Neural cell (in vitro differentiated cells): ENCODE data around the gene MN1.

Source experiments
- CTCF ChIP-seq: fragments of 450-650 bp; IDR thresholded peaks from 2 replicates; pipeline ENCODE4 v1.5.1; 2014; ENCODE audit warnings: antibody characterized with exemption, mild to moderate bottlenecking, moderate library complexity; ENCODE audit not compliant: poor library complexity, severe bottlenecking
- EP300 ChIP-seq: fragments of 450-650 bp; conservative IDR thresholded peaks from 2 replicates; pipeline ENCODE4 v1.6.1; 2014; ENCODE audit warnings: antibody characterized with exemption, mild to moderate bottlenecking, moderate library complexity; ENCODE audit not compliant: poor library complexity, severe bottlenecking
- EZH2 ChIP-seq: fragments of 200-600, 300-800 bp; shearing (Covaris generic), sonication (generic); IDR thresholded peaks from 2 replicates; pipeline ENCODE4 v1.6.1; 2014; ENCODE audit warnings: antibody characterized with exemption, low read length, borderline replicate concordance, mild to moderate bottlenecking; ENCODE audit not compliant: insufficient read depth, poor library complexity, severe bottlenecking
- MXI1 ChIP-seq: fragments of 450-650 bp; conservative IDR thresholded peaks from 2 replicates; pipeline ENCODE4 v1.6.1; 2014; ENCODE audit warnings: antibody characterized with exemption, mild to moderate bottlenecking; ENCODE audit not compliant: poor library complexity, severe bottlenecking
- POLR2AphosphoS5 ChIP-seq: IDR thresholded peaks from 2 replicates; pipeline ENCODE4 v1.6.1; 2012
- RAD21 ChIP-seq: fragments of 450-650 bp; conservative IDR thresholded peaks from 2 replicates; pipeline ENCODE4 v1.6.1; 2014; ENCODE audit warnings: antibody characterized with exemption, mild to moderate bottlenecking, moderate library complexity
- TAF1 ChIP-seq: IDR thresholded peaks from 2 replicates; pipeline ENCODE4 v1.6.1; 2012; ENCODE audit warnings: low read depth
- TF ChIP-seq, protein P1 (sequence below): IDR thresholded peaks from 2 replicates; pipeline ENCODE4 v1.6.1; 2012; ENCODE audit warnings: borderline replicate concordance

DNA sequence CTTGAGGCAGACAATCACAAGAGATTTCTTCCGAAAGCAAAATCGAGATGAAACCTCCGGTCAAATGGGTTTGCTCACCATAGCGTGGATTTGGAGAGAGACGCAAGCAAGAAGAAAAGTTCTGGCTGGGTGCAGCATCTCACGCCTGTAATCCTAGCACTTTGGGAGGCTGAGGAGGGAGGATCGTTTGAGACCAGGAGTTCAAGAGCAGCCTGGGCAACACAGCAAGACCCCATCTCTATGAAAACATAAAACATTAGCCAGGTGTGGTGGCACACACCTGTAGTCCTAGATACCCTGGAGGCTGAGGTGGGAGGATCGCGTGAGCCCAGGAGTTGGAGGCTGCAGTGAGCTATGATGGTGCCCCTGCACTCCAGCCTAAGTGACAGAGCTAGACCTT is 24.4 kb downstream of the MN1 start:
- TF ChIP-seq CTCF (no peak), MXI1 (no peak), POLR2AphosphoS5 (no peak), TAF1 (no peak), EZH2 (no peak), RAD21 (no peak), EP300 (no peak)
- TF ChIP-seq, protein P1, sequence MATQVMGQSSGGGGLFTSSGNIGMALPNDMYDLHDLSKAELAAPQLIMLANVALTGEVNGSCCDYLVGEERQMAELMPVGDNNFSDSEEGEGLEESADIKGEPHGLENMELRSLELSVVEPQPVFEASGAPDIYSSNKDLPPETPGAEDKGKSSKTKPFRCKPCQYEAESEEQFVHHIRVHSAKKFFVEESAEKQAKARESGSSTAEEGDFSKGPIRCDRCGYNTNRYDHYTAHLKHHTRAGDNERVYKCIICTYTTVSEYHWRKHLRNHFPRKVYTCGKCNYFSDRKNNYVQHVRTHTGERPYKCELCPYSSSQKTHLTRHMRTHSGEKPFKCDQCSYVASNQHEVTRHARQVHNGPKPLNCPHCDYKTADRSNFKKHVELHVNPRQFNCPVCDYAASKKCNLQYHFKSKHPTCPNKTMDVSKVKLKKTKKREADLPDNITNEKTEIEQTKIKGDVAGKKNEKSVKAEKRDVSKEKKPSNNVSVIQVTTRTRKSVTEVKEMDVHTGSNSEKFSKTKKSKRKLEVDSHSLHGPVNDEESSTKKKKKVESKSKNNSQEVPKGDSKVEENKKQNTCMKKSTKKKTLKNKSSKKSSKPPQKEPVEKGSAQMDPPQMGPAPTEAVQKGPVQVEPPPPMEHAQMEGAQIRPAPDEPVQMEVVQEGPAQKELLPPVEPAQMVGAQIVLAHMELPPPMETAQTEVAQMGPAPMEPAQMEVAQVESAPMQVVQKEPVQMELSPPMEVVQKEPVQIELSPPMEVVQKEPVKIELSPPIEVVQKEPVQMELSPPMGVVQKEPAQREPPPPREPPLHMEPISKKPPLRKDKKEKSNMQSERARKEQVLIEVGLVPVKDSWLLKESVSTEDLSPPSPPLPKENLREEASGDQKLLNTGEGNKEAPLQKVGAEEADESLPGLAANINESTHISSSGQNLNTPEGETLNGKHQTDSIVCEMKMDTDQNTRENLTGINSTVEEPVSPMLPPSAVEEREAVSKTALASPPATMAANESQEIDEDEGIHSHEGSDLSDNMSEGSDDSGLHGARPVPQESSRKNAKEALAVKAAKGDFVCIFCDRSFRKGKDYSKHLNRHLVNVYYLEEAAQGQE: no peak
